Measurements from ENCODE around the gene NUB1.

The NUB1 gene

DNA sequence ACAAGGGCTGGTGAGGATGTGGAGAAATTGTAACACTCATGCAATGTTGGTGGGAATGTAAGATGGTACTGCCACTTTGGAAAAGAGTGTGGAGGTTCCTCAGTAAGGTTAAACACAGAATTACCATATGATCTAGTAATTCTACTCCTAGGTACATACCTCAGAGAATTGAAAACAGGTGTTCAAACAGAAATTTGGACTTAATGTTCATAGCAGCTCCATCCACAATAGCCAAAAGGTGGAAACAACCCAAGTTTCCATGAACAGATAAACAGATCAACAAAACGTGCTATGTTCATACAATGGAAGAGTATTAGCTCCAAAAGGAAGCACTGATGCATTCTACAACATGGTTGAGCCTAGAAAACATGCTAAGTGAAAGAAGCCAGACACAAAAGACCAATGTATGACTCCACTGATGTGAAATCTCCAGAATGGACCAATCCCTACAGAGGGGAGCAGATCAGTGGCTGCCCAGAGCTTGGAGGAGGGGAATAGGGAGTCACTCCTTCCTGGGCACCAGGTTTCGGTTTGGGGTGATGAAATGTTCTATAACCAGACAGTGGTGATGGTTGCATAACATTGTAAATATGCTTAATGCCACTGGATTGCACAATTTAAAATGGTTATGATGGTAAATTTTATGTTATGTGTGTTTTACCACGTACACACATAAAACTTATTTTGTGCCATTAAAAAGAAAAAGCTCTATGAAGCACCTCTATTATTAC is 73.9 kb downstream of the NUB1 start:
- no peak overlapping the region for H3K27ac ChIP-seq (ENCODE audit: low read depth, low read length, poor library complexity, severe bottlenecking)
- H3K27me3 ChIP-seq (ENCODE audit: insufficient read depth, low read length): peaks cover 18% of the 10 kb centered on the region; the same call in 1 of the 2 replicates
- no peaks in the 10 kb centered on the region for H3K36me3 ChIP-seq (ENCODE audit: insufficient read depth, low read length)
- H4K20me1 ChIP-seq (ENCODE audit: insufficient read depth, low read length): no peaks in the 10 kb centered on the region
- H3K9ac ChIP-seq (ENCODE audit: low read length): no peak overlapping the region
- no peak overlapping the region for H3K4me2 ChIP-seq (ENCODE audit: low read length)
- no peak for TF ChIP-seq EZH2 (IDR thresholded peaks at IDR 0.05; ENCODE audit: borderline replicate concordance, low read length)
- TF ChIP-seq, protein P1, sequence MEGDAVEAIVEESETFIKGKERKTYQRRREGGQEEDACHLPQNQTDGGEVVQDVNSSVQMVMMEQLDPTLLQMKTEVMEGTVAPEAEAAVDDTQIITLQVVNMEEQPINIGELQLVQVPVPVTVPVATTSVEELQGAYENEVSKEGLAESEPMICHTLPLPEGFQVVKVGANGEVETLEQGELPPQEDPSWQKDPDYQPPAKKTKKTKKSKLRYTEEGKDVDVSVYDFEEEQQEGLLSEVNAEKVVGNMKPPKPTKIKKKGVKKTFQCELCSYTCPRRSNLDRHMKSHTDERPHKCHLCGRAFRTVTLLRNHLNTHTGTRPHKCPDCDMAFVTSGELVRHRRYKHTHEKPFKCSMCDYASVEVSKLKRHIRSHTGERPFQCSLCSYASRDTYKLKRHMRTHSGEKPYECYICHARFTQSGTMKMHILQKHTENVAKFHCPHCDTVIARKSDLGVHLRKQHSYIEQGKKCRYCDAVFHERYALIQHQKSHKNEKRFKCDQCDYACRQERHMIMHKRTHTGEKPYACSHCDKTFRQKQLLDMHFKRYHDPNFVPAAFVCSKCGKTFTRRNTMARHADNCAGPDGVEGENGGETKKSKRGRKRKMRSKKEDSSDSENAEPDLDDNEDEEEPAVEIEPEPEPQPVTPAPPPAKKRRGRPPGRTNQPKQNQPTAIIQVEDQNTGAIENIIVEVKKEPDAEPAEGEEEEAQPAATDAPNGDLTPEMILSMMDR (IDR thresholded peaks at IDR 0.05; ENCODE audit: low read length): no peak
- no peaks in the 10 kb centered on the region for H3K4me1 ChIP-seq (ENCODE audit: insufficient read depth, low read length, severe bottlenecking)
- H3K9me2 ChIP-seq (ENCODE audit: low read depth, low read length): no peaks in the 10 kb centered on the region
- H3K79me2 ChIP-seq (ENCODE audit: insufficient read depth, low read length): no peaks in the 10 kb centered on the region
- H3F3A ChIP-seq (ENCODE audit: insufficient read depth, low read length): no peaks in the 10 kb centered on the region
- no peak overlapping the region for H2AFZ ChIP-seq (ENCODE audit: low read length)
- peaks cover 11% of the 10 kb centered on the region for H3K9me3 ChIP-seq (ENCODE audit: low read length)
- H3K4me3 ChIP-seq (ENCODE audit: low read depth, low read length, poor library complexity, severe bottlenecking): no peak overlapping the region

DNA sequence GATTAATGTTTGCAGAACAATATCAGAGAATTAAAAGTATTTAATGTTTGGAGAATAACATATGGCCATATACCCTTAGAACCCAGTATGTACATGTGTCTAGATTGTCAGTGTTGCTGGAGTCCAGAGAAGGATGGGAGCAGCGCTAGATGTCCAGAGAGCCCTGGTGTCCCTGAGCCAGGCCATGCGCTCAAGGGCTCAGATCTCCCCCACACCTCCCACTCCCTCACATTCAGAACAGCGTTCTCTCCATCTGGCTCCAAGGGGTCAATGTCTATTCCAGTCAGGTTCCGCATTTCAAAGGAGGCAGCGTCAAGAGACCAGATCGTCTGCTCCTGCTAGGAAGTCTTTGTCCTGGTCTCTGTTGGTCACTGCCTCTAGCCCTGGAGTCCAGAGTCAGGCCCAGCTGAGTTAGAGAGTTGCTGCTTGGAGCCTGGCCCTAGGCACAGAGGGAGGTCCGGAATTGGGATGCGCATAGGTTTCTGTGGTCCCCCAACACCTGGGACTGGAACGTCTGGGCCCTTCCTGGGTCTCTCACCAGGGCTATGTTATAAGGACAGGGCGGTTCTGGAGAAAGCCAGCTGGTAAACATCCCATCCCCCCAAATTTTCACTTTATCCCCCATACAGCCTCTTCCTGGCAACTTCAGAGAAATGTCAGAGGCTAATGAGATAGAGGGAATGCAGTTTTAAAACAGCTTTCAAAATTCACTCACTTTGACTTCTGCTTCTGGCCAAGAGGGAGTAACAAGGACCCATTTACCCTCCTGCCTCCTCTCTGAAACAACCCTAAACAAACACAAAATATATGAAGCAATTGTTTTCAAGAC is 74.7 kb downstream of the NUB1 start:
- Histone ChIP-seq H3K79me2 (ENCODE audit: insufficient read depth, low read length) (no peaks in the 10 kb centered on the region), H3K4me2 (ENCODE audit: low read length) (no peak overlapping the region), H3K27ac (ENCODE audit: low read depth, low read length, poor library complexity, severe bottlenecking) (no peak overlapping the region), H3K36me3 (ENCODE audit: insufficient read depth, low read length) (no peaks in the 10 kb centered on the region), H4K20me1 (ENCODE audit: insufficient read depth, low read length) (no peaks in the 10 kb centered on the region), H3K4me3 (ENCODE audit: low read depth, low read length, poor library complexity, severe bottlenecking) (no peak overlapping the region), H3F3A (ENCODE audit: insufficient read depth, low read length) (no peaks in the 10 kb centered on the region), H3K4me1 (ENCODE audit: insufficient read depth, low read length, severe bottlenecking) (no peaks in the 10 kb centered on the region), H3K9ac (ENCODE audit: low read length) (no peak overlapping the region), H3K9me3 (ENCODE audit: low read length) (peaks cover 11% of the 10 kb centered on the region), H3K9me2 (ENCODE audit: low read depth, low read length) (no peaks in the 10 kb centered on the region), H3K27me3 (ENCODE audit: insufficient read depth, low read length) (peaks cover 19% of the 10 kb centered on the region; the same call in 1 of the 2 replicates), H2AFZ (ENCODE audit: low read length) (no peak overlapping the region)
- TF ChIP-seq EZH2 (IDR thresholded peaks at IDR 0.05; ENCODE audit: borderline replicate concordance, low read length): no peak
- TF ChIP-seq, protein P1 (IDR thresholded peaks at IDR 0.05; ENCODE audit: low read length): no peak

DNA sequence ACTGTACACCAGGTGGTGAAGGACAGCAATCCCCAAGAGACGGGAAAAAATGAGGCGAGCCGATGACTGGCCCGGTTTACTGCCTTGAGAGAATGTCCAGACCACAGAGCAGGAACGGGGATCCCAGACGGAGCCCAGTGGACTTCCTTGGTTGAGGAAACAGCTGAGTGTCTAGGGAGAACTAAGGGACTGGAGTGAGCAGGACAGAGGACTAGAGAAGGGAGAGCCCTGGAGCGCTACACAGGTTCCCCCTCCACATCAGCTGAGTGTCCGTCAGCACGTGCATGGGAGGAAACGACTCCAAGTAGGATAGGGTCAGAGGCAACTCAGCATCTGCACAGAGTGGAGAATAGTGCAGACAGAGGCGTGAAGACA is 75.3 kb downstream of the NUB1 start:
- Histone ChIP-seq H3K27me3 (ENCODE audit: insufficient read depth, low read length) (peaks cover 24% of the 10 kb centered on the region; the same call in 1 of the 2 replicates), H3K79me2 (ENCODE audit: insufficient read depth, low read length) (no peaks in the 10 kb centered on the region), H3K9ac (ENCODE audit: low read length) (no peak overlapping the region), H3F3A (ENCODE audit: insufficient read depth, low read length) (no peaks in the 10 kb centered on the region), H3K4me1 (ENCODE audit: insufficient read depth, low read length, severe bottlenecking) (no peaks in the 10 kb centered on the region), H3K27ac (ENCODE audit: low read depth, low read length, poor library complexity, severe bottlenecking) (no peak overlapping the region), H3K4me3 (ENCODE audit: low read depth, low read length, poor library complexity, severe bottlenecking) (no peak overlapping the region), H2AFZ (ENCODE audit: low read length) (no peak overlapping the region), H3K36me3 (ENCODE audit: insufficient read depth, low read length) (no peaks in the 10 kb centered on the region), H3K9me3 (ENCODE audit: low read length) (peaks cover 11% of the 10 kb centered on the region), H3K9me2 (ENCODE audit: low read depth, low read length) (no peaks in the 10 kb centered on the region), H3K4me2 (ENCODE audit: low read length) (no peak overlapping the region), H4K20me1 (ENCODE audit: insufficient read depth, low read length) (no peaks in the 10 kb centered on the region)
- TF ChIP-seq, protein P1 (IDR thresholded peaks at IDR 0.05; ENCODE audit: low read length): no peak
- TF ChIP-seq EZH2 (IDR thresholded peaks at IDR 0.05; ENCODE audit: borderline replicate concordance, low read length): no peak
